Measurements from ENCODE around the gene EPB41L4A.

Gene EPB41L4A

GRCh38 chr5:112323166-112323565 is 95.9 kb downstream of the EPB41L4A start:
- TF ChIP-seq CTCF (IDR thresholded peaks at IDR 0.05; ENCODE audit: low read depth, low read length, missing control alignments): no peak
- H3K4me3 ChIP-seq (ENCODE audit: low read depth, low read length): no peak overlapping the region
- in situ Hi-C loops (cut with HindIII; ENCODE audit: low sequenced_read_pairs): no loop called here

GRCh38 chr5:112320408-112320807 is 98.7 kb downstream of the EPB41L4A start:
- H3K4me3 ChIP-seq (ENCODE audit: low read depth, low read length): no peak overlapping the region
- no peak for DNase-seq (ENCODE audit: low read depth)
- in situ Hi-C loops (cut with HindIII; ENCODE audit: low sequenced_read_pairs): no loop called here
- no peak for TF ChIP-seq CTCF (IDR thresholded peaks at IDR 0.05; ENCODE audit: low read depth, low read length, missing control alignments)

More at GRCh38 chr5:112323166-112323565, 95.9 kb downstream of the EPB41L4A start:
- no peak for DNase-seq (ENCODE audit: low read depth)

- DNase-seq (ENCODE audit: low read depth): no peak
- in situ Hi-C loops (cut with HindIII; ENCODE audit: low sequenced_read_pairs): no loop called here
- no peak for TF ChIP-seq CTCF (IDR thresholded peaks at IDR 0.05; ENCODE audit: low read depth, low read length, missing control alignments)
- H3K4me3 ChIP-seq (ENCODE audit: low read depth, low read length): no peak overlapping the region
Observed at GRCh38 chr5:112318346-112318745, 100.7 kb downstream of the EPB41L4A start.

- H3K4me3 ChIP-seq (ENCODE audit: low read depth, low read length): no peak overlapping the region
- no peak for TF ChIP-seq CTCF (IDR thresholded peaks at IDR 0.05; ENCODE audit: low read depth, low read length, missing control alignments)
- in situ Hi-C loops (cut with HindIII; ENCODE audit: low sequenced_read_pairs): no loop called here
- DNase-seq (ENCODE audit: low read depth): no peak
Observed at GRCh38 chr5:112317866-112318265, 101.2 kb downstream of the EPB41L4A start.

- no peak overlapping the region for H3K4me3 ChIP-seq (ENCODE audit: low read depth, low read length)
- in situ Hi-C loops (cut with HindIII; ENCODE audit: low sequenced_read_pairs): no loop called here
- no peak for DNase-seq (ENCODE audit: low read depth)
- no peak for TF ChIP-seq CTCF (IDR thresholded peaks at IDR 0.05; ENCODE audit: low read depth, low read length, missing control alignments)
Observed at GRCh38 chr5:112316731-112317130, 102.3 kb downstream of the EPB41L4A start.

GRCh38 chr5:112316006-112316405 is 103.1 kb downstream of the EPB41L4A start:
- TF ChIP-seq CTCF (IDR thresholded peaks at IDR 0.05; ENCODE audit: low read depth, low read length, missing control alignments): no peak
- no peak overlapping the region for H3K4me3 ChIP-seq (ENCODE audit: low read depth, low read length)
- in situ Hi-C loops (cut with HindIII; ENCODE audit: low sequenced_read_pairs): no loop called here
- no peak for DNase-seq (ENCODE audit: low read depth)

Data from astrocyte of the cerebellum (primary cell).